Fibroblast of gingiva (primary cell): ENCODE data around the gene UNK.
"Not testable (repeated sequence)": the region's sequence is repeated elsewhere in the genome, so short reads cannot be mapped to it uniquely, and the experiment has no call there.

Source experiments
- DNase-seq: peaks from one replicate; pipeline ENCODE4 v3.0.0-alpha.2; 2011; ENCODE audit warnings: low read depth

The UNK gene

DNA sequence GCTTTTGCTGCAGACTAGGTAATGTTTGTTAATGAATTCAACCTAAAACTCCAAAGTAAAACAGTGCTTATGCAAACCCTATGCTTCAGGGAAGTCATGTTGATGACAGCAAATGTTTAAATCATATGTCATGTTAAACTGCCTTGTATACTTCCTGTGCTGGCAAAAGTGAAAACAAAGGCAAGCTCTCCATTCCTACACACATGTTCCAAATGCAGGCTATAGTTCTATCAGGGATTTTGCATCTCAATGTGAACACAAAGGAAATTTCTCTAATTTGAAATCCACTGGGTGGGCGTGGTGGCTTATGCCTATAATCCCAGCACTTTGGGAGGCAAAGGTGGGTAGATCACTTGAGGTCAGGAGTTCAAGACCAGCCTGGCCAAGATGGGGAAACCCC lies 19.3 kb downstream of the UNK start:
- DNase-seq = no peak

DNA sequence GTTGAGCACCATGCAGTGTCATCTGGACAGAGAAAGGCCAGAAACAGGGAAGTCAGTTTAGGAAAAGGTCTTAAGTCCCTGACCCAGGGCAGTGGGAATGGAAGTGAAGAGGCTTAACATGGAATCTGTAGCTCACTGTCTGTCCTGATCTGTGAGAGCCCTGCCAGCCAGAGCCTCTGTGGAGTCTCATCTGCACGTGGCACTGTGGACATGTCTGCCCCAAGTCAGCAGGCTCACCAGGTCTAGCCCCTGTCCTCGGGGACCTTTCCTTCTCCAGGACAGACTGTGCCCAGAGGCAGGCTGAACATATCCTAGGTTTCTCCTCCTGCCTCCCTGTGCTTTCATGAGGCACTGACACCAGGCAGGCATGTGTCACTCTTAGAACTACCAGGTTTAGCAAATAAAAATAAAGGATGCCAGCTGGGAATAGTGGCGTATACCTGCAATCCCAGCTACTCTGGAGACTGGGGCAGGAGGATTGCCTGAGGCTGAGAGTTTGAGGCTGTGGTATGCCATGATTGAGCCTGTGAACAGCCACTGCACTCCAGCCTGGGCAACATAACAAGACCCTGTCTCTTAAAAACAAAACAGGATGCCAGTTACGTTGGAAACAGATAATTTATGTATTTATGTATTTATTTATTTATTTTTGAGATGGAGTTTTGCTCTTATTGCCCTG lies 22.4 kb downstream of the UNK start:
- no peak for DNase-seq

DNA sequence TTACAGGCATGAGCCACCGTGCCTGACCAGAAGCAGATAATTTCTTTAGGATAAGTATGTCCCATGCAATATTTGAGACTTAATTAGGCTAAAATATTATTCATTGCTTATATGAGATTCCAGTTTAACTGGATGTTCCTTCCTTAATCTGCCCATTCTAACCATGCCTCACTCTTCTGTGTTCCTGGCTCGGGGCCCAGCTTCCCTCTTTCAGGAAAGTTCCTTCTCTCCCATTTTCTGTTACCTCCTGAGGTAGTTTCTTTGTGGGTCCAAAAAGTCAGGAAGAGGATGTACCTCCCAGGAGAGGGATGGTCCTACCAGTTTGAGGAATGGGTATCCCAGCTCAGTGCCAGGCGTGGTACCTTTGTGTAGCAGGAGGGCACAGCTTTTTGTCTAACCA lies 23.3 kb downstream of the UNK start:
- no peak for DNase-seq

DNA sequence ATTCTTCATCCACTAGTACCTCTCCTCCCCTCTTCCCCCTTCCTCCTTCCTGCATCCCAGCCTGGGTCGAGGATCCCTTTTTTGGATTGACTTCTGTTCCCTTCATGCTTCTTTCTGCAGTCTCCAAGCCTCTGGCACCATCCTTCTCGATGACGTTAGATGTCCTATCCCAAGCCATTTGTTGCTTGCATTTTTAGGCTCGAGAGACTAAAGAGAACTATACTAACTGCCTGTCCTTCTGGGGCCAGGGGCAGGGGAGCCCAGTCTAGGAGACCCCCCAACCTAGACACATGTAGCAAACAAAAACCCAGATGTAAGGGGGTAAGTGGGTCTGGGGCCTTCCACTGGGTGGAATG lies 23.9 kb downstream of the UNK start:
- no peak for DNase-seq

DNA sequence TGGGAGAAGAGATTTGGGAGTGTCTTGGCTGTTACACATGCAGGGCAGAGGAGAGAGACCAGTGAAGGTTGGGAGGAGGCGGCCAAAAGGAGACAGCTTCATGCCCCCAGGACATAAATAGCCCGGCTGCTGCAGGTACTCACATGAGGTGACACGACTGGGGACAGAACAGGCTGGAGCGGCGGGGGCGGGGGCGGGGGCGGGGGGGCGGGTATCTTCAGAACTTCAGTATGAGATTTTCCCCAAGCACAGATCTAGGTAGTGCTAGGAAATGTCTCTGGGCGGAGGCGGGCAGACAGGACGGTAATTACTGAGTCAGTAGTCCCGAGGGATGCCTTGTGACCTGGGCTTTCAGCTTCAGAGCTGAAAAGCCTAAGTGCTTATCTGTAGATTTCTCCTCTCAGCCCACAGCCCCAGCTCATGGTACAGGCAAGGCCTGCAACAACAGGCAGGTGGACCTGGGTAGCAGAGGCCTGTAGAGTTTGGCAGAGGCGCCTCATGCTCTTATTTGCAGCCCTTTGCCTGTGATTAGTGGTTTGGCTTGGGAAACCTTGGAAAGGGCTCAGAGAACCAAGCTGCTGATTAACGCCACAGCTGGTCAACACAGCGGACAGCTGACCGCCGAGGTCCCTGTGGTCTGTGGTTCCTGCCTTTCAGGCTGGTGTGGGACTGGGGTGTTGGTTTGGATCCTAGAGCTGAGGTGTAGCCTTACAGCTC lies 24.5 kb downstream of the UNK start:
- peak; percentile 66 for DNase-seq

DNA sequence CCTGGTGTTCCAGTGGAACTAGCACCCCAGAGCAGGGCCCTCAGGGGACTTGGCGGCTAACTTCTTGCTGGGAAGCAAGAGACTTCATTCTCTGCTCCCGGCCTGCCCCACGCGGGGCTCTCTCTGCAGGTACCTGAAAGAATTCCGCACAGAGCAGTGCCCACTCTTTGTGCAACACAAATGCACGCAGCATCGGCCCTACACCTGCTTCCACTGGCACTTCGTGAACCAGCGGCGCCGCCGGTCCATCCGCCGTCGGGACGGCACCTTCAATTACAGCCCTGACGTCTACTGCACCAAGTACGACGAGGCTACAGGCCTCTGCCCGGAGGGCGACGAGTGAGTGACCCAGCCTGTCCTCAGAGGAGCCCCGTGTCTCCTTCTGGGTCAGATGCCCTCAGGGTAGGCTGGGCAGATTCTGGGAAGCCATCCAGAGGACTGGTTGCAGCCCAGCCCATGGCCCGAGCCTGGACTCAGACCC lies 25.1 kb downstream of the UNK start:
- no peak for DNase-seq

DNA sequence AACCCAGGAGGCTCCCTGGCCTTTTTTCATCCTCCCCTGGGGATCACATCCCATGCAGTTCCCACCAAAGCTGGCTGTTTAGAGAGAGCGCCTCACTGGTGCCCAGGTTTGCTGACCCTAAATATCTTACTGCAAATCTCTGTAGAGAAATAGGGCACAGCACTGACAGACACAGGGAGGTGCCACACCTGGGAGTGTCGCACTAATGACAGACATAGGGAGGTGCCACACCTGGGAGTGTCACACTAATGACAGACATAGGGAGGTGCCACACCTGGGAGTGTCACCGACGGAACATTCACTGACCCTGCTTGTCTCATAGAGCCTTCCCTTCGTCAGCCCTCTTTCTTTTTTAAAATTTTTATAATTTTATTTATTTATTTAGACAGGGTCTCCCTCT lies 25.6 kb downstream of the UNK start:
- DNase-seq = no peak

DNA sequence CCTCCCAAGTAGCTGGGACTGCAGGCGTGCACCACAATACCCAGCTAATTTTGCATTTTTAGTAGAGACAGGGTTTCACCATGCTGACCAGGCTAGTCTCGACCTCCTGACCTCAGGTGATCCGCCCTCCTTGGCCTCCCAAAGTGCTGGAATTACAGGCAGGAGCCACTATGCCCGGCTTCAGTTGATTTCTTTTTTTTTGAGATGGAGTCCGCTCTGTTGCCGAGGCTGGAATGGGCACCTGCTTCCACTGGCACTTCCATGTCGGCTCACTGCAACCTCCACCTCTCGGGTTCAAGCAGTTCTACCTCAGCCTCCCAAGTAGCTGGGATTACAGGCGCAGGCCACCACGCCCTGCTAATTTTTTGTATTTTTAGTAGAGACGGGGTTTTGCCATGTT lies 26.1 kb downstream of the UNK start:
- DNase-seq = not testable (repeated sequence)

DNA sequence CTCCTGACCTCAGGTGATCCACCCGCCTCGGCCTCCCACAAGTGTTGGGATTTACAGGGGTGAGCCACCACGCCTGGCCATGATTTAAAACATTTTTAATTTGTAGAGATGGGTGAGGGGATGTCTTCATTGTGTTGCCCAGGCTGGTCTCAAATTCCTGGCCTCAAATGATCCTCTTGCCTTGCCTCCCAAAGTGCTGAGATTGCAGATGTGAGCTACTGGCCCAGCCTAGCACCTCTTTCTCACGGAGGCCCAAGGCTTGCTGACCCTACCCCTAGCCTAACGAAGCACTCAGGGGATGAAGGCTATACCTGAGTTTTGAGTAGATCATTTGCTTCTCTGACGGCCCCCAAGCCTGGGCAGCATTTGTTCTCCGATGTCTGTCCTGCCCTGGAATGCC lies 26.6 kb downstream of the UNK start:
- no peak for DNase-seq

DNA sequence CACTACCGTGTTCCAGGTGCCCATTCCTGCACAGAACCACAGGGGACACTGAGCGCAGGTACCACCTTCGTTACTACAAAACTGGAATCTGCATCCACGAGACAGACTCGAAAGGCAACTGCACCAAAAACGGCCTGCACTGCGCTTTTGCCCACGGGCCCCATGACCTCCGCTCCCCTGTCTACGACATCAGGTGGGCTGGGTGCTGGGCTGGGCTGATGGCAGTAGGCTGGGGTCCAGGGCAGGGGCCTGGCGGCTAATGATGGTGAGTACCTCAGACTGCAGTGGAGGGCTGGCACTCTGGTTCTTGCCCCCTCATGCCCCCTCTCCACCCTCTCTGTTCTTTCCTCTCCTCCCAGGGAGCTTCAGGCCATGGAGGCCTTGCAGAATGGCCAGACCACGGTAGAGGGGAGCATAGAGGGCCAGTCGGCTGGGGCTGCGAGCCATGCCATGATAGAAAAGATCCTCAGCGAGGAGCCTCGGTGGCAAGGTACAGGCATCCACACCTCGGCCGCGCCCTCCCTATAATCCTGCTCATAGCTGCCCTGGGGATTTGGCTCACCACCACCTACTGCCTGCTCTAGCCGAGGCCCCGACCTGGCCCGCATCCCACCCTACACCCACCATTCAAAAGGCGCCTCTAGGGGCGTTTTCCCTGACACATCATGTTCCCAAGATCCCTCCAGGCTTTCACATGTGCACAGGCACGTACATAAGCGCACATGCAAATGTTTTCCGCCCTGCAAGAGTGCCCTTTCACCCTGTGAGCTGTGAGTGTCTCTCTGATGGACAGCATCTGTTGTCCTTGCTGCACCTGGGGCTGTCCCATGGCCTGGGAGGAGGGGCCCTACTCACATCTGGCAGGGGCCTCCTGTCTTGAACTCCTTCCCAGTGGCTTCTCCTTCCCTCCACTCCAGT lies 27.7 kb downstream of the UNK start:
- DNase-seq = no peak

DNA sequence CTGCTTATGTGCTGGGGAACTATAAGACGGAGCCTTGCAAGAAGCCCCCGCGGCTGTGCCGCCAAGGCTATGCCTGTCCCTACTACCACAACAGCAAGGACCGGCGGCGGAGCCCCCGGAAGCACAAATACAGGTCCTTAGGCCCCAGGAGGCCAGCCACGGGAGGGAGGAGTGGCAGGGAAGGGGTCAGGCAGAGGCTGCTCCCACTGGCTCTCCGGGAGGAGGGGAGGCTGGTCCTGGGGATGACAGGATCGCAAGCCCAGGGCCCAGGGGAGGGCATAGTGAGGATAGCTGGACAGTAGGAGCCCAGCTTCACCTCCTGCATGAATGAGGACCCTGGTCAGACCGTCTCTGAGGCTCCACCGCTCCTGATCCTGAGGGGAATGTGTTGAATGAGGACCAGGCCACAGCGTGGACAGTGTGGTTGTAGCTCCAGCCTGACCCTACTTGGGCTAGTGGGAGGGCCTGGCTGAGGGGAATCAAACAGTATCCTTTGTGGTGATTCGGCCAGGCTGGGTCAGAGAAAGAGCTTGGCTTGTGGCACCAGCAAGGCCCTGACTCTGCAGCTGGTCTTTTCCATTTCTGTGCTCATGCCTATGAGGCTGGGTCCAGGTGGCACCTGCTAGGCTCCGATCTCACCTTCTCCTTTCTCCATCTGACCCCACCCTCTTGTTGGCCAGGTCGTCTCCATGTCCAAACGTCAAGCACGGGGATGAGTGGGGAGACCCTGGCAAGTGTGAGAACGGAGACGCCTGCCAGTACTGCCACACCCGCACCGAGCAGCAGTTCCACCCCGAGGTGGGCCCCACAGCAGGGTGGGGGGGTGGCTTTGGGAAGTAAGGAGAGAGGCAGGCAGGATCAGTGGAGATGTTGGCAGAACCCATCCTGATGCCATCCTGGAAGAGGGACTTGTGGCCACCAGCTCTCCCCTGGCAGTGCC lies 28.7 kb downstream of the UNK start:
- DNase-seq = no peak

DNA sequence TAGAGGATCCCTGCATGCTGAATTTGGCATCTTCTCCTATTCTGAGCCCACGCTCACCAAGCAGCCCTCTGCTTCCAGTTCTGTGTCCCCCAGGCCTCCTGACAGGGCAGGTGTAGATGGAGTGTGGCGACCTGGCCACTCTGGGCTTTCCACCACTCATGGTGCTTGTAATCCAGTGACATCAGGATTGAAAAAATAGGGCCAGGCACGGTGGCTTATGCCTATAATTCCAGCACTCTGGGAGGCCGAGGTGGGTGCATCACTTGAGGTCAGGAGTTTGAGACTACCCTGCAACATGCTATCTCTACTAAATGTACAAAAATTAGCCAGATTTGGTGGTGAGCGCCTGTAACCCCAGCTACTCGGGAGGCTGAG lies 29.4 kb downstream of the UNK start:
- DNase-seq = no peak

DNA sequence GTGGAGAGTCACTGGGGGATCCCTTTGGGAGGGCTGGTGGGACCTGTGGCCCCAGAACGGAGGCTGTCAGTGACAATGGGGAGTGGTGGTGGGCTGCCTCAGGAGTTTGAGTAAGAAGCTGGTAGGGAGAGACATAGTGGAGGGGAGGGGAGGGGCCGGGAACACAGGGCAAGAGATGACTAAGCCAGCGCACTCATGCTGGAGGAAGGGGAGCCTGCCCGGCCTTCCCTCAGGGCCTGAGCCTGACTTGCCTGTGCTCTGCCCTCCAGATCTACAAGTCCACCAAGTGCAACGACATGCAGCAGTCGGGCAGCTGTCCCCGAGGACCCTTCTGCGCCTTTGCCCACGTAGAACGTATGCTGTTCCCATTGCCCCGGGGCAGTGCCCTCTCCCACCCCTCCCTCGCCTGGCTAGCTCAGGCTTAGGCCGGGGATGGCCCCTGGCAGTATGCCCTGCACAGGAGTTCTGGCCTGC lies 30.3 kb downstream of the UNK start:
- DNase-seq = peak; percentile 25

DNA sequence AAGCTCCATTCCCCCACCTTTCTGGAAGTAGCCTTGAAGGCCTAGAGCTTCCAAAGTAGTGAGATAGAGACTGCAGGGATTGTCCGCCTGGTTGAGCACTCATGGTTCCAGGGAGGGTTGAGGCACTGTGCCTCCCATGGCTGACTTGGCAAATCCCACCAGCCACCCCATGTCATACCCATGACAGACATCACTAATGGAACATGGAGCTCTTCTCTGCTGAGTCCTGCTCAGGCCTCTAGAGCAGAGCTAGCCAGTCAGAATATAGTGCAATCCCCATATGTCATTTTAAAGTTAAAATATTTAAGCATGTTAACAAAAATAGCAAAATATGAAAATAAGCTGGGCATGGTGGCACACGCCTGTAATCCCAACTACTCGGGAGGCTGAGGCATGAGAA lies 30.8 kb downstream of the UNK start:
- no peak for DNase-seq

DNA sequence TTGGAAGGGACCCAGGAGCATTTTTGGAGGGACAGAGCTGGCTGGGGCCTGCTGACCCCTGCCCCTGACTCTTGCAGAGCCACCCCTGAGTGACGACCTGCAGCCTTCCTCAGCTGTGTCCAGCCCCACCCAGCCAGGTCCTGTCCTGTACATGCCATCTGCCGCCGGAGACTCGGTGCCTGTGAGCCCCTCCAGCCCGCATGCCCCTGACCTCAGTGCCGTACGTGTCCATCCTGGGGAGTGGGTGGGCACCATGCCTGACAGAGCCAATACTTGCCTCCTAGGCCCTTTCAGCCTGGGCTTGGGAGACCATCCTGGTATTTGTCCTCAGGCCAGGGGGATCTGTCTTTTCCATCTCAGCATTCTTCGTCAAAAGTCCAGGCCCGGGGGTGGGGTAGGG lies 32.1 kb downstream of the UNK start:
- DNase-seq = no peak

DNA sequence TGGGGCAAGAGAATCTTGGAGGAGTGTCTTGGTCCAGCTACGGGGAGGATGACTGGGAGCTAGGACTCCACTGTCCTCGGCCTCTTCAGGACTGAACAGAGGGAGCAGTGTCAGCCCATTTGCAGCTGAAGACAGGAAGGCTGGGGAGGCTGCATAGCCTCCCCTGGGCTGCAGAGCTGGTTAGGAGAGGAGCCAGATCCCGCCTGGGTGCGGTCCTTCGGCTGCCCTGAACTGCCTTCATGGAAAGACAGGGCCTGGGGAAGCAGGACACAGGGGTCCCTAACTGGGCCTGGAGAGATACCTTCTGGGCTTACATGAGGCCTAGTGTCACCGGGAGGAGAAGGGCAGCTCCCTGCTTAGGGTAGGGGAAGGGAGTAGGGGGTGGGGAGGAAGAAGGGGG lies 33.0 kb downstream of the UNK start:
- DNase-seq = no peak

DNA sequence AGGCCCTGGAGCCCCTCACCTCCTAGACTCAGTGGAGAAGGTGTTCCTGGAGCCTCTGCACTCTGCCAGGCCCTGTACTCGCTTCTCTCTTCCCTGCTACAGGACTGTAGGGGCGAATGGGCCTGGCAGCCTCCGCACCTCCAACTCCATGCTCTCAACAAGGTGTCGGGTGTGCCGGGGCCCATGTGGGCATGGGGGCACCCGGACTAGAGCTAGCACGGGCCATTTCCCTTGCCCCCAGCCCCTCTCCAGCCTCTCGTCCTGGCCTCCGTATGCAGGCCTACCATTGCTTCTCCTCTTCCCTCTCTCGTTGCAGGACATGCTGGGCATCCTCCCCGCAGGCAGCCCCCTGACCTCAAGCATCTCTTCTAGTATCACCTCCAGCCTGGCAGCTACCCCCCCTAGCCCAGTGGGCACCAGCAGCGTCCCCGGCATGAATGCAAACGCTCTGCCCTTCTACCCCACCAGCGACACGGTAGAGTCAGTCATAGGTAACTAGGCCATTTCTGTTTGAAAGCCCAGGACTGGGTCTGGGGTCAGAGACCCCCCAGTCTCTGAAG lies 33.8 kb downstream of the UNK start:
- no peak for DNase-seq

DNA sequence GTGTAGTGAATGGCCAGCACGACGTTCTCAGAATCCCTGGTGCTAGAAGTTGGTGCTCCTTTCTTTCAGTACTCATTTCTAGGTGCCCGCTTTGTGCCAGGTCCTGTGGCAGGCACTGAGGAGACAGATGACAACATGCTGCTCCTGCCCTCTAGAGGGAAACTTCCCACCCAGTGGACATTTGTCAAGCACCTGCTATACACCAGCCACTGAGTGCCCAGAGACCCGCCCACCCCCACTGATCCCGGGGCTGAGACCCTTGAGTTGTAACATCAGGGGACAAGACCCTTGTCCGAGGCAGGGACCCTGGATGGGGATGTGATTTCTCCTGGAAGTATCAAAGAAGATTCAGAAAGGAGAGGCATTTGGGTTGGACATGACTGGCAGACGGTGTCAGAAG lies 34.5 kb downstream of the UNK start:
- DNase-seq = no peak

DNA sequence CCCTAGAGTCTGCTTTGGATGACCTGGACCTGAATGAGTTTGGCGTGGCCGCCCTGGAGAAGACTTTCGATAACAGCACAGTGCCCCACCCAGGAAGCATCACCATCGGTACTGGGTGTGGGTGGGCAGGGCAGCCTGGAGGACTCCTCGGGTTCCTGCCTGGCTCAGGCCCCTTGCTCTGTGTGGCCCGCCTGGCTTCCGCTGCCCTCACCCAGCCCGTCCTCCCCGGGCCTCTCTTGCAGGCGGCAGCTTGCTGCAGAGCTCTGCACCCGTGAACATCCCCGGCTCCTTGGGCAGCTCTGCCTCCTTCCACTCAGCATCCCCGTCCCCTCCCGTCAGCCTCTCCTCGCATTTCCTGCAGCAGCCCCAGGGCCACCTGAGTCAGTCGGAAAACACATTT lies 35.1 kb downstream of the UNK start:
- DNase-seq = no peak

DNA sequence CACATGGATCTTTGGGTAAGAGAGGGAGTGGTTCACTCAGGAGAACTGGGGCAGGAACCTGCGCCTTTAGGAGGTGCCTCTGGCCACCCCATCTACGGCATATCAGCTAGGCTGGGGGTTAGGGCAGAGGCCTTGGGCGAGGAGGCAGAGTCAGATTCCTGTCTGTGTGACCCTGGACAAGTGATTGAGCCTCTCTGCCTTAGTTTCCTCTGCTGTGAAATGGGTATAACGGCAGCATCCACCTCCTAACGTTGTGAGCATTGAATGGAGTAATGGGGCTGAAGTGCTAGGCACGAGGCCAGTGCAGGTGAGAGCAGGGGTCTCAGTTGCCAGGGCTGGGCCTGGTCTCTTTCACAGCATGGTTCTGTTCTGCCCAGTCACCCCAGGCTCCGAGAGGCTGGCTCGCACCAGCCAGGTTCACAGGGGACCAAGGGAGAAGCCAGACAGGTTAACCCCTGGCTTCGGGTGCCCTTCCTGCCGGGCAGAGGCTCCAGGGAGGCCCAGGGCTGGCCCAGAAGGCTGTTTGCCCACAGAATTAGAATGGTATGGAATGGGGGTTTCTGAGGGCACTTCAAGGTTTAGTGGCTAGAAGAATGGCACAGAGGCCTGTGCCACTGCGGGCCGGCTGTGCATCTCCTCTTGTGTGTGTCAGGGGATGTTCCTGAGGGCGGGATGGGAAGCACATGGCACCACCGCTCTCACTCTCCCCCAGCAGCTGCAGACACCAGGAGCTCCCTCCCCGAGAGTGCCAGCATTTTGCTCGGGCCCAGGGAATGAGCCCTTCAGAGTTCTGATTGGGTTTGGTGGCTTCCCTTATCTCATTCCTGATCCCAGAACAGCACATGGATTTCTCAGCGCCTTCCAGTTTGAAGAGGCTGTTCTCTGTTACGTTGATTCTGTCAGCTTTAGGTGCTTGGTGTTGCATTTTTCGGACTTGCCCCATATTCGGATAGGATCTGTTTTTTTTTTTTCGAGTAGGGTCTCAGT lies 35.8 kb downstream of the UNK start:
- DNase-seq = no peak
